IMR-90 (cell line): ENCODE results near the gene COL28A1.

Experiments
- SMC3 ChIP-seq: fragments of 150-350 bp; IDR thresholded peaks from 2 replicates; pipeline ENCODE4 v1.6.1; 2016; ENCODE audit warnings: low read depth, mild to moderate bottlenecking, antibody characterized with exemption, low read length, moderate library complexity
- TF ChIP-seq, protein P1 (sequence below): fragments of 150-350 bp; IDR thresholded peaks from 2 replicates; pipeline ENCODE4 v1.6.1; 2016; ENCODE audit warnings: low read depth, mild to moderate bottlenecking, low read length, moderate library complexity, borderline replicate concordance
- TF ChIP-seq, protein P2 (sequence below): conservative IDR thresholded peaks from 2 replicates; pipeline ENCODE4 v1.5.1; 2012; ENCODE audit warnings: mild to moderate bottlenecking, low read depth, low read length, improper control_type of control experiment

- TF ChIP-seq, protein P1, sequence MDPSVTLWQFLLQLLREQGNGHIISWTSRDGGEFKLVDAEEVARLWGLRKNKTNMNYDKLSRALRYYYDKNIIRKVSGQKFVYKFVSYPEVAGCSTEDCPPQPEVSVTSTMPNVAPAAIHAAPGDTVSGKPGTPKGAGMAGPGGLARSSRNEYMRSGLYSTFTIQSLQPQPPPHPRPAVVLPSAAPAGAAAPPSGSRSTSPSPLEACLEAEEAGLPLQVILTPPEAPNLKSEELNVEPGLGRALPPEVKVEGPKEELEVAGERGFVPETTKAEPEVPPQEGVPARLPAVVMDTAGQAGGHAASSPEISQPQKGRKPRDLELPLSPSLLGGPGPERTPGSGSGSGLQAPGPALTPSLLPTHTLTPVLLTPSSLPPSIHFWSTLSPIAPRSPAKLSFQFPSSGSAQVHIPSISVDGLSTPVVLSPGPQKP: no peak
- TF ChIP-seq, protein P2, sequence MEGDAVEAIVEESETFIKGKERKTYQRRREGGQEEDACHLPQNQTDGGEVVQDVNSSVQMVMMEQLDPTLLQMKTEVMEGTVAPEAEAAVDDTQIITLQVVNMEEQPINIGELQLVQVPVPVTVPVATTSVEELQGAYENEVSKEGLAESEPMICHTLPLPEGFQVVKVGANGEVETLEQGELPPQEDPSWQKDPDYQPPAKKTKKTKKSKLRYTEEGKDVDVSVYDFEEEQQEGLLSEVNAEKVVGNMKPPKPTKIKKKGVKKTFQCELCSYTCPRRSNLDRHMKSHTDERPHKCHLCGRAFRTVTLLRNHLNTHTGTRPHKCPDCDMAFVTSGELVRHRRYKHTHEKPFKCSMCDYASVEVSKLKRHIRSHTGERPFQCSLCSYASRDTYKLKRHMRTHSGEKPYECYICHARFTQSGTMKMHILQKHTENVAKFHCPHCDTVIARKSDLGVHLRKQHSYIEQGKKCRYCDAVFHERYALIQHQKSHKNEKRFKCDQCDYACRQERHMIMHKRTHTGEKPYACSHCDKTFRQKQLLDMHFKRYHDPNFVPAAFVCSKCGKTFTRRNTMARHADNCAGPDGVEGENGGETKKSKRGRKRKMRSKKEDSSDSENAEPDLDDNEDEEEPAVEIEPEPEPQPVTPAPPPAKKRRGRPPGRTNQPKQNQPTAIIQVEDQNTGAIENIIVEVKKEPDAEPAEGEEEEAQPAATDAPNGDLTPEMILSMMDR: no peak
- TF ChIP-seq SMC3: no peak
Measured at GRCh38 chr7:7539152-7539551, 3.5 kb upstream of the COL28A1 start.
